ENCODE results near the gene CEP57.

GRCh38 chr11:95850137-95850536, 59.8 kb downstream of the CEP57 start:
- TF ChIP-seq CTCF (IDR thresholded peaks at IDR 0.05) (no peak), POLR2A (IDR thresholded peaks at IDR 0.05) (no peak)
